Colonic mucosa (tissue), 4 donors: ENCODE measurements around the gene GCSH. TPM values are rescaled to one million over a fixed set of nuclear protein-coding genes. Genes with fewer than 3 reads are reported as not detected.
A peak's percentile ranks its signal among the peaks of the same experiment; 100 is the strongest.

Source experiments
- DNase-seq: peaks from one replicate; pipeline ENCODE4 v3.0.0-alpha.2; 2020
- H3K27ac ChIP-seq: fragments of 200-600 bp; one replicate; pipeline ENCODE4 v1.8.0; 2021
- H3K27me3 ChIP-seq: fragments of 200-600 bp; one replicate; pipeline ENCODE4 v1.8.0; 2021
- H3K36me3 ChIP-seq: fragments of 200-600 bp; one replicate; pipeline ENCODE4 v1.8.0; 2021
- H3K4me1 ChIP-seq: fragments of 200-600 bp; one replicate; pipeline ENCODE4 v1.8.0; 2021; ENCODE audit warnings: mild to moderate bottlenecking
- H3K4me3 ChIP-seq: fragments of 200-600 bp; one replicate; pipeline ENCODE4 v1.8.0; 2021
- H3K9ac ChIP-seq, 2 donors: one replicate each; pipeline ENCODE4 v1.7.0; 2013; ENCODE audit warnings: control low read depth in 2 of 2, low read depth in 2 of 2, low read length in 2 of 2
- H3K9me3 ChIP-seq: fragments of 200-600 bp; one replicate; pipeline ENCODE4 v1.8.0; 2021
- intact Hi-C: fragments of 100-400 bp; cut with DNase I; formaldehyde crosslinking; loops from one replicate; pipeline ENCODE4 v1.14.1; 2022
- total RNA-seq, 2 donors: library from RNA; stranded (reverse); fragmentation: NEBNext Ultra II Directional in 1 of 2; extraction: Animal tissue kit (Norgen Biotek cat#: 25700) in 1 of 2; gene quantifications; one replicate each; pipeline ENCODE4 v1.2.1, GENCODE V29; 2021
- TF ChIP-seq, protein P1 (sequence below): fragments of 200-600 bp; IDR thresholded peaks from one replicate; pipeline ENCODE4 v1.8.0; 2022; ENCODE audit warnings: antibody characterized with exemption, mild to moderate bottlenecking
- donor health status: healthy.
- donor health status: DM: no; HTN: no; CAD: no.
- donor health status: DM: no; HTN: no; CAD: no.

GCSH gene
- total RNA-seq, 2 donors from 2014 or later = 9.4 to 24.7 TPM

- no peaks in the 10 kb centered on the region for H3K4me1 ChIP-seq
- intact Hi-C loops = loop anchor here (5.0 kb wide), 1 partner anchor 220 kb away; no protein-coding TSS in a partner anchor
- TF ChIP-seq, protein P1, sequence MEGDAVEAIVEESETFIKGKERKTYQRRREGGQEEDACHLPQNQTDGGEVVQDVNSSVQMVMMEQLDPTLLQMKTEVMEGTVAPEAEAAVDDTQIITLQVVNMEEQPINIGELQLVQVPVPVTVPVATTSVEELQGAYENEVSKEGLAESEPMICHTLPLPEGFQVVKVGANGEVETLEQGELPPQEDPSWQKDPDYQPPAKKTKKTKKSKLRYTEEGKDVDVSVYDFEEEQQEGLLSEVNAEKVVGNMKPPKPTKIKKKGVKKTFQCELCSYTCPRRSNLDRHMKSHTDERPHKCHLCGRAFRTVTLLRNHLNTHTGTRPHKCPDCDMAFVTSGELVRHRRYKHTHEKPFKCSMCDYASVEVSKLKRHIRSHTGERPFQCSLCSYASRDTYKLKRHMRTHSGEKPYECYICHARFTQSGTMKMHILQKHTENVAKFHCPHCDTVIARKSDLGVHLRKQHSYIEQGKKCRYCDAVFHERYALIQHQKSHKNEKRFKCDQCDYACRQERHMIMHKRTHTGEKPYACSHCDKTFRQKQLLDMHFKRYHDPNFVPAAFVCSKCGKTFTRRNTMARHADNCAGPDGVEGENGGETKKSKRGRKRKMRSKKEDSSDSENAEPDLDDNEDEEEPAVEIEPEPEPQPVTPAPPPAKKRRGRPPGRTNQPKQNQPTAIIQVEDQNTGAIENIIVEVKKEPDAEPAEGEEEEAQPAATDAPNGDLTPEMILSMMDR = no peak
- H3K9me3 ChIP-seq = no peaks in the 10 kb centered on the region
- peak overlapping the region; percentile 50 for H3K27ac ChIP-seq
- no peak overlapping the region for H3K9ac ChIP-seq
- no peak for DNase-seq
- H3K4me3 ChIP-seq = no peak overlapping the region
- no peaks in the 10 kb centered on the region for H3K36me3 ChIP-seq
- H3K27me3 ChIP-seq = no peaks in the 10 kb centered on the region
These were observed 1.0 kb upstream of the GCSH start for GRCh38 chr16:81097230-81097629.

DNA sequence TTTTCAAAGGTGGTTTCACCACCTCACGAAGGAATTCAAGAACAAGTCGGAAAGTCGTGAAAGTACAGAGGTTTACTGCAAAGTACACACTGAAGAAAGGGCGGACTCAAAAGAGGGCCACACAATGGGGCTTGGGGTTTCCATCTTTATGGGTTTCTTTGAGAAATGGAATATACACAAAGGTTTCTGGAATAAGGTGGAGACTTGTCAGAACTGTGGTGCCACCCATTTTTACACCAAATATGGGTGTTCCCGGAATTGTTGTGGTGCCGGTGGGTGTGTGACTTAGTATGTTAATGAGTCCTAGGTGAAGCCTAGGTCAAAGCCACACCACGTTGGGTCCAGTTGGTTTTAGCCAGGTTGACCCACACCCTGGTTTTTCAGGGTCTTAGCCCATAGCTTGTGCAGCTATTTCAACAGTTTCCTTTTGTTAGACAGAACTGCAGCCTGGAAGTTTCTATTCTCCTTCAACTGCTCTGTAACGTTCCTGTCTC lies 567 bp upstream of the GCSH start:
- no peaks in the 10 kb centered on the region for H3K27me3 ChIP-seq
- no peaks in the 10 kb centered on the region for H3K9me3 ChIP-seq
- peak; percentile 44 for DNase-seq
- H3K4me1 ChIP-seq = no peaks in the 10 kb centered on the region
- H3K27ac ChIP-seq = peak overlapping the region; percentile 50
- no peaks in the 10 kb centered on the region for H3K36me3 ChIP-seq
- TF ChIP-seq, protein P1 = no peak
- H3K4me3 ChIP-seq = peak overlapping the region; percentile 94
- intact Hi-C loops = loop anchor here (5.0 kb wide), 1 partner anchor 221 kb away; no protein-coding TSS in a partner anchor
- H3K9ac ChIP-seq = no peak overlapping the region

DNA sequence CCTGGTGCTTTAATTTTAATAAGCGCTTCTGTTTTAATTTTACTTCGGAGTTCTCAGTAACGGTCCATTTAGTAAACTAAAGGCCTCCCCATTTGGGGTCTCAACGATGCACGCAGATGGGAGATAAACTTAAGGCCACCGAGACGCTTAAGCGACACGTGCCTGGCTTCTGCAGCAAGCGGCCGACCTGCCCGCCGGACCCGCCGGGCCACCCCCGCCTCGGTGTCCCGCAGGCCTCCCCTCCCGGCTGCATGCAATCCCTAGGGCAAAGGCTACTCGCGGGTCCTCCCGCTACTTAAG lies 592 bp downstream of the GCSH start:
- intact Hi-C loops = loop anchor here (5.0 kb wide), 1 partner anchor 222 kb away; no protein-coding TSS in a partner anchor
- Histone ChIP-seq H3K36me3 (no peaks in the 10 kb centered on the region), H3K27ac (peak overlapping the region; percentile 69), H3K4me3 (peak overlapping the region; percentile 94), H3K9ac (peak overlapping the region; percentile 55 to 76), H3K9me3 (no peaks in the 10 kb centered on the region), H3K27me3 (no peaks in the 10 kb centered on the region), H3K4me1 (no peaks in the 10 kb centered on the region)
- DNase-seq = no peak
- TF ChIP-seq, protein P1 = no peak

- Histone ChIP-seq H3K9me3 (no peaks in the 10 kb centered on the region), H3K36me3 (no peaks in the 10 kb centered on the region), H3K9ac (no peak overlapping the region), H3K4me3 (no peak overlapping the region), H3K4me1 (no peaks in the 10 kb centered on the region), H3K27me3 (no peaks in the 10 kb centered on the region), H3K27ac (no peak overlapping the region)
- TF ChIP-seq, protein P1 = no peak
- intact Hi-C loops = loop anchor here (5.0 kb wide), 1 partner anchor 222 kb away; no protein-coding TSS in a partner anchor
- no peak for DNase-seq
These were observed 1.4 kb downstream of the GCSH start for GRCh38 chr16:81094771-81095251.

DNA sequence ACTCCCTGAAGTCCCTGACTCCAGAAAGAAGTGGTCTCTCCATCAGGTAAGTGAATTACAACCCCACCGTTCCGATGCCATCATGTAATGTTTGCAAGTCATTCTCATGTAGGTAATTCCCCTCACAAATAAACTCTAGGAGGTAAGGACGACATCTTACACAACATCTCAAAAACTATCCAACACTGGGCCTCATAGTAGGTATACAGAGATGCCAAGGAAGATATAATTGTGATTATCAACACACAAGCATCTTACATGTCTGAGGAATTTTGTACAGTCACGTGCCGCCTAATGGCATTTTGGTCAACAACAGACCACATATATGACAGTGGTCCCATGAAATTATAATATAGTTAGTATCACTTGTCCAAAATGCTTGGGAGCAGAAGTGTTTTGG lies 7.4 kb downstream of the GCSH start:
- DNase-seq = no peak
- intact Hi-C loops = no loop called here

More for the DNA sequence above, 7.4 kb downstream of the GCSH start:
- TF ChIP-seq, protein P1 = no peak
- no peaks in the 10 kb centered on the region for H3K36me3 ChIP-seq
- no peak overlapping the region for H3K9ac ChIP-seq
- H3K27ac ChIP-seq = no peak overlapping the region
- H3K27me3 ChIP-seq = no peaks in the 10 kb centered on the region
- no peaks in the 10 kb centered on the region for H3K4me1 ChIP-seq
- H3K4me3 ChIP-seq = no peak overlapping the region
- H3K9me3 ChIP-seq = no peaks in the 10 kb centered on the region
